IMR-90 (cell line): Measurements from ENCODE around the gene SLC16A1. TPM values are rescaled to one million over a fixed set of nuclear protein-coding genes. Genes with fewer than 3 reads are reported as not detected.

ENCODE experiments used
- ATAC-seq: fragments of 200-7000 bp; cut with Tn5 transposase; 2 replicates; pipeline ENCODE4 v1.9.1; 2020; ENCODE audit warnings: low read depth, mild to moderate bottlenecking, moderate library complexity
- BruUV-seq: library from RNA; stranded (reverse); fragments of 400-500 nt; replicated peaks from 2 replicates; lab custom pipeline; 2021; lab: Mats Ljungman, UMichigan
- CTCF ChIA-PET: fragments of 300-600 bp; formaldehyde crosslinking; extraction: SDS; loops from one replicate; lab custom pipeline; 2021; ENCODE audit warnings: antibody characterized with exemption; lab: Yijun Ruan, JAX
- POLR2A ChIA-PET: fragments of 300-600 bp; sonication (Branson Sonifier 250); formaldehyde crosslinking; loops from one replicate; lab custom pipeline; 2022; ENCODE audit warnings: antibody characterized with exemption; ENCODE audit not compliant: unreplicated experiment; lab: Charles Lee
- DNase-seq: peaks from one replicate; pipeline ENCODE4 v3.0.0; 2013
- H2AFZ ChIP-seq: replicated peaks from 2 replicates; pipeline ENCODE3; 2013; ENCODE audit warnings: low read length, mild to moderate bottlenecking; ENCODE audit not compliant: poor library complexity
- H2AK5ac ChIP-seq: 2 replicates; pipeline ENCODE4 v1.6.1; 2013; ENCODE audit warnings: low read depth, low read length, inconsistent platforms
- H2AK9ac ChIP-seq: replicated peaks from 2 replicates; pipeline ENCODE3; 2013; ENCODE audit warnings: mild to moderate bottlenecking, low read depth, low read length, moderate library complexity; ENCODE audit not compliant: poor library complexity
- H2BK120ac ChIP-seq: 2 replicates; pipeline ENCODE4 v1.6.1; 2013; ENCODE audit warnings: low read depth, low read length, inconsistent platforms
- H2BK15ac ChIP-seq: 3 replicates; pipeline ENCODE4 v1.6.1; 2013; ENCODE audit warnings: low read depth, low read length, inconsistent platforms
- H2BK20ac ChIP-seq: 2 replicates; pipeline ENCODE4 v1.6.1; 2013; ENCODE audit warnings: low read depth, mild to moderate bottlenecking, inconsistent platforms, low read length, moderate library complexity
- H2BK5ac ChIP-seq: 2 replicates; pipeline ENCODE4 v1.6.1; 2013; ENCODE audit warnings: mild to moderate bottlenecking, low read depth, low read length, inconsistent platforms; ENCODE audit not compliant: poor library complexity, severe bottlenecking
- H3K14ac ChIP-seq: replicated peaks from 2 replicates; pipeline ENCODE4 v1.6.1; 2013; ENCODE audit warnings: low read depth, low read length, inconsistent platforms
- H3K18ac ChIP-seq: 2 replicates; pipeline ENCODE4 v1.6.1; 2013; ENCODE audit warnings: low read depth, low read length, control low read depth
- H3K23ac ChIP-seq: 2 replicates; pipeline ENCODE4 v1.6.1; 2013; ENCODE audit warnings: low read depth, low read length, inconsistent platforms
- H3K27ac ChIP-seq: 2 replicates; pipeline ENCODE4 v1.5.1; 2013; ENCODE audit warnings: mild to moderate bottlenecking, control low read depth, low read length; ENCODE audit not compliant: insufficient read depth
- H3K27me3 ChIP-seq: 2 replicates; pipeline ENCODE4 v1.6.1; 2013; ENCODE audit warnings: low read length; ENCODE audit not compliant: control insufficient read depth, insufficient read depth
- H3K36me3 ChIP-seq: 2 replicates; pipeline ENCODE4 v1.6.1; 2013; ENCODE audit warnings: low read length, mixed read lengths; ENCODE audit not compliant: control insufficient read depth, insufficient read depth
- H3K4ac ChIP-seq: 2 replicates; pipeline ENCODE4 v1.6.1; 2013; ENCODE audit warnings: low read depth, low read length, inconsistent platforms
- H3K4me1 ChIP-seq: 2 replicates; pipeline ENCODE4 v1.6.1; 2013; ENCODE audit warnings: low read length, mixed read lengths; ENCODE audit not compliant: control insufficient read depth, insufficient read depth
- H3K4me2 ChIP-seq: 2 replicates; pipeline ENCODE4 v1.6.1; 2013; ENCODE audit warnings: low read depth, mild to moderate bottlenecking, control low read depth, low read length, moderate library complexity
- H3K4me3 ChIP-seq: 2 replicates; pipeline ENCODE4 v1.5.1; 2013; ENCODE audit warnings: low read depth, mild to moderate bottlenecking, control low read depth, low read length, moderate library complexity; ENCODE audit not compliant: insufficient read depth
- H3K56ac ChIP-seq: 2 replicates; pipeline ENCODE4 v1.6.1; 2013; ENCODE audit warnings: low read length, inconsistent platforms; ENCODE audit not compliant: insufficient read depth; ENCODE audit errors: extremely low read depth
- H3K79me1 ChIP-seq, 2 experiments: 2 replicates each; pipeline ENCODE4 v1.6.1; 2013; ENCODE audit warnings: low read length in 2 of 2, inconsistent platforms in 1 of 2, low read depth in 1 of 2
- H3K9ac ChIP-seq: 2 replicates; pipeline ENCODE4 v1.6.1; 2013; ENCODE audit warnings: low read depth, low read length, control low read depth
- H3K9me1 ChIP-seq: 2 replicates; pipeline ENCODE4 v1.6.1; 2013; ENCODE audit warnings: low read length, inconsistent platforms; ENCODE audit not compliant: insufficient read depth
- H3K9me3 ChIP-seq: 2 replicates; pipeline ENCODE4 v1.6.1; 2013; ENCODE audit warnings: low read length; ENCODE audit not compliant: control insufficient read depth, insufficient read depth
- H4K20me1 ChIP-seq: 2 replicates; pipeline ENCODE4 v1.6.1; 2013; ENCODE audit warnings: low read length, inconsistent platforms; ENCODE audit not compliant: insufficient read depth
- H4K5ac ChIP-seq: 2 replicates; pipeline ENCODE4 v1.6.1; 2013; ENCODE audit warnings: mild to moderate bottlenecking, low read depth, low read length, control low read depth
- H4K8ac ChIP-seq, 2 experiments: 2 replicates each; pipeline ENCODE4 v1.6.1; 2013; ENCODE audit warnings: low read depth in 2 of 2, low read length in 2 of 2, control low read depth in 1 of 2, inconsistent platforms in 1 of 2
- H4K91ac ChIP-seq: 2 replicates; pipeline ENCODE4 v1.6.1; 2013; ENCODE audit warnings: low read depth, low read length, inconsistent platforms; ENCODE audit not compliant: insufficient read depth
- CEBPB ChIP-seq: IDR thresholded peaks from 2 replicates; pipeline ENCODE4 v1.6.1; 2012; ENCODE audit warnings: low read depth, low read length, improper control_type of control experiment
- CHD1 ChIP-seq: IDR thresholded peaks from 2 replicates; pipeline ENCODE4 v1.6.1; 2012; ENCODE audit warnings: low read depth, low read length, improper control_type of control experiment
- CTCF ChIP-seq: conservative IDR thresholded peaks from 2 replicates; pipeline ENCODE4 v1.5.1; 2012; ENCODE audit warnings: mild to moderate bottlenecking, low read depth, low read length, improper control_type of control experiment
- ELK1 ChIP-seq: fragments of 150-350 bp; IDR thresholded peaks from 2 replicates; pipeline ENCODE4 v1.6.1; 2016; ENCODE audit warnings: low read depth, mild to moderate bottlenecking, low read length, moderate library complexity, borderline replicate concordance
- FOS ChIP-seq: fragments of 150-350 bp; IDR thresholded peaks from 2 replicates; pipeline ENCODE4 v1.6.1; 2016; ENCODE audit warnings: low read depth, low read length
- MAFK ChIP-seq: IDR thresholded peaks from 2 replicates; pipeline ENCODE4 v1.6.1; 2012; ENCODE audit warnings: low read depth, low read length, improper control_type of control experiment
- MXI1 ChIP-seq: IDR thresholded peaks from 2 replicates; pipeline ENCODE4 v1.6.1; 2012; ENCODE audit warnings: low read depth, mild to moderate bottlenecking, low read length, moderate library complexity, borderline replicate concordance
- POLR2A ChIP-seq: IDR thresholded peaks from 2 replicates; pipeline ENCODE4 v1.6.1; 2012; ENCODE audit warnings: mild to moderate bottlenecking, low read depth, low read length
- RCOR1 ChIP-seq: IDR thresholded peaks from 2 replicates; pipeline ENCODE4 v1.6.1; 2012; ENCODE audit warnings: mild to moderate bottlenecking, low read length, improper control_type of control experiment; ENCODE audit not compliant: insufficient replicate concordance
- SMC3 ChIP-seq: fragments of 150-350 bp; IDR thresholded peaks from 2 replicates; pipeline ENCODE4 v1.6.1; 2016; ENCODE audit warnings: low read depth, mild to moderate bottlenecking, antibody characterized with exemption, low read length, moderate library complexity
- USF2 ChIP-seq: fragments of 150-350 bp; IDR thresholded peaks from 2 replicates; pipeline ENCODE4 v1.6.1; 2017; ENCODE audit warnings: mild to moderate bottlenecking, antibody characterized with exemption, low read length, low read depth
- WGBS, 2 experiments: methylation state at CpG; one replicate each; pipeline versions ENCODE4 v1.1.5 to v1.1.7; 2013; ENCODE audit warnings: missing lambda C conversion rate in 2 of 2; ENCODE audit not compliant: insufficient read length in 1 of 2; ENCODE audit errors: extremely low coverage in 2 of 2; 5-methylcytosine and 5-hydroxymethylcytosine counted together
- dilution Hi-C: fragments of 300-500 bp; cut with HindIII; formaldehyde crosslinking; loops from one replicate; pipeline ENCODE4 v1.14.3; 2018; ENCODE audit warnings: low sequenced_read_pairs; ENCODE audit not compliant: unreplicated experiment
- in situ Hi-C: fragments of 300-500 bp; cut with MboI; formaldehyde crosslinking; loops from 3 replicates; pipeline ENCODE4 v1.14.3; 2019; ENCODE audit warnings: low sequenced_read_pairs, inconsistent platforms, mixed read lengths
- intact Hi-C: fragments of 100-400 bp; cut with micrococcal nuclease; formaldehyde crosslinking; loops from 2 replicates; pipeline ENCODE4 v1.10.0; 2022
- polyA plus RNA-seq, 3 experiments: library from polyadenylated mRNA; depleted of rRNA; stranded (reverse); fragments of >200 nt; gene quantifications; 2 replicates each; pipeline ENCODE4 v1.2.3, GENCODE V29; 2012; ENCODE audit warnings: low replicate concordance in 1 of 3
- total RNA-seq: library from RNA; depleted of rRNA; stranded (reverse); fragments of >200 nt; gene quantifications from 2 replicates; pipeline ENCODE4 v1.2.3, GENCODE V29; 2012

SLC16A1 gene
- total and polyA plus RNA-seq, 2 of the 4 experiments (the other 2 are of a cell fraction): 32.9 to 156 TPM

GRCh38 chr1:112909847-112910246, 46.1 kb downstream of the SLC16A1 start:
- no peak overlapping the region for H2BK20ac ChIP-seq
- H4K5ac ChIP-seq: no peak overlapping the region
- no peak overlapping the region for H3K14ac ChIP-seq
- no peak overlapping the region for H2BK15ac ChIP-seq
- TF ChIP-seq FOS (no peak), USF2 (no peak), POLR2A (no peak), SMC3 (no peak), CHD1 (no peak), MAFK (no peak), ELK1 (no peak), RCOR1 (no peak), MXI1 (no peak), CTCF (no peak), CEBPB (no peak)
- WGBS, 2 experiments: no CpG with 5 or more reads among the region's 2 CpGs
- POLR2A ChIA-PET: no interaction called here
- no peak overlapping the region for H2AK9ac ChIP-seq
- dilution Hi-C loops (no loop called here), in situ Hi-C loops (no loop called here), intact Hi-C loops (no loop called here)
- no peak overlapping the region for H2BK5ac ChIP-seq
- CTCF ChIA-PET: no interaction called here
- H2AFZ ChIP-seq: no peak overlapping the region
- peaks cover 6% of the 10 kb centered on the region; the same call in 1 of the 2 replicates for H3K4me1 ChIP-seq
- ATAC-seq (no peak), DNase-seq (no peak)
- peaks cover under 1 to 4% of the 10 kb centered on the region in 2 experiments; a peak in 2 of 4 replicates for H3K79me1 ChIP-seq
- H4K20me1 ChIP-seq: no peaks in the 10 kb centered on the region
- no peaks in the 10 kb centered on the region; the same call in none of the 2 replicates for H3K9me1 ChIP-seq
- H3K4me2 ChIP-seq: no peak overlapping the region
- no peak overlapping the region for H2AK5ac ChIP-seq
- H2BK120ac ChIP-seq: no peak overlapping the region
- no peak overlapping the region for H3K18ac ChIP-seq
- BruUV-seq: no TSS peak
- H3K4ac ChIP-seq: no peak overlapping the region
- H3K4me3 ChIP-seq: no peak overlapping the region
- peaks cover 4% of the 10 kb centered on the region for H3K36me3 ChIP-seq
- H3K27me3 ChIP-seq: no peaks in the 10 kb centered on the region
- no peak overlapping the region for H3K27ac ChIP-seq
- H3K9me3 ChIP-seq: no peaks in the 10 kb centered on the region
- no peak overlapping the region for H3K56ac ChIP-seq
- H4K8ac ChIP-seq: no peak overlapping the region
- no peak overlapping the region for H4K91ac ChIP-seq
- H3K23ac ChIP-seq: no peak overlapping the region
- H3K9ac ChIP-seq: no peak overlapping the region
